OCI-M2 (cell line): ENCODE measurements around the gene ARPP19.
"Not testable (repeated sequence)": the region's sequence is repeated elsewhere in the genome, so short reads cannot be mapped to it uniquely, and the experiment has no call there.

Experiments used
- DNase-seq: peaks from one replicate; lab custom pipeline; 2025; ENCODE audit not compliant: unreplicated experiment; lab: John Stamatoyannopoulos, UW

ARPP19 gene

GRCh38 chr15:52514482-52514881 is 54.3 kb downstream of the ARPP19 start:
- no peak for DNase-seq

- not testable (repeated sequence) for DNase-seq
Measured at GRCh38 chr15:52512869-52513268, 56.0 kb downstream of the ARPP19 start.

GRCh38 chr15:52511084-52511483 is 57.7 kb downstream of the ARPP19 start:
- no peak for DNase-seq

GRCh38 chr15:52509500-52510245 is 59.2 kb downstream of the ARPP19 start:
- no peak for DNase-seq

GRCh38 chr15:52506549-52506948 is 62.3 kb downstream of the ARPP19 start:
- no peak for DNase-seq

GRCh38 chr15:52505151-52505550 is 63.7 kb downstream of the ARPP19 start:
- DNase-seq: no peak

GRCh38 chr15:52503788-52504496 is 64.9 kb downstream of the ARPP19 start:
- DNase-seq: no peak

GRCh38 chr15:52502608-52503007 is 66.2 kb downstream of the ARPP19 start:
- DNase-seq: no peak

GRCh38 chr15:52499506-52499905 is 69.3 kb downstream of the ARPP19 start:
- no peak for DNase-seq

- DNase-seq: no peak
Measured at GRCh38 chr15:52498706-52499105, 70.1 kb downstream of the ARPP19 start.
